ENCODE measurements around the gene MVK. TPM values are rescaled to one million over a fixed set of nuclear protein-coding genes. Genes with fewer than 3 reads are reported as not detected.

The MVK gene
- polyA plus RNA-seq, 1 donor (not counting 4 experiments of a cell fraction or from before 2014, with no cell fraction given) = 26.7 TPM

- Histone ChIP-seq H3K27ac (ENCODE audit: control insufficient read depth, insufficient read depth, low read length) (no peak overlapping the region), H3K9me3 (ENCODE audit: control insufficient read depth, low read depth, low read length) (no peaks in the 10 kb centered on the region), H4K20me1 (ENCODE audit: control insufficient read depth, extremely low read depth, insufficient read depth, low read length) (no peaks in the 10 kb centered on the region), H3K36me3 (ENCODE audit: control insufficient read depth in 2 of 2, extremely low read depth in 1 of 2, insufficient read depth in 2 of 2, low read length in 2 of 2) (no peaks in the 10 kb centered on the region), H3K4me2 (ENCODE audit: control insufficient read depth, extremely low read depth, insufficient read depth, low read depth, low read length) (no peak overlapping the region), H3K9me1 (ENCODE audit: control insufficient read depth, extremely low read depth, insufficient read depth, low read length) (no peaks in the 10 kb centered on the region), H2AFZ (ENCODE audit: control insufficient read depth, low read length) (no peak overlapping the region), H3K4me3 (ENCODE audit: control insufficient read depth in 2 of 3, extremely low read depth in 1 of 3, insufficient read depth in 2 of 3, low read depth in 1 of 3, low read length in 3 of 3) (no peak overlapping the region), H3K9ac (ENCODE audit: control insufficient read depth, extremely low read depth, insufficient read depth, low read length) (no peak overlapping the region), H3K27me3 (ENCODE audit: control insufficient read depth, extremely low read depth, insufficient read depth, low read length) (peaks cover 5% of the 10 kb centered on the region), H3K79me2 (ENCODE audit: control insufficient read depth, insufficient read depth, low read length) (no peaks in the 10 kb centered on the region), H3K4me1 (ENCODE audit: control insufficient read depth, extremely low read depth, insufficient read depth, low read length) (no peaks in the 10 kb centered on the region)
- DNase-seq (ENCODE audit: low read depth, low spot score) (no peak), FAIRE-seq (no peak)
- TF ChIP-seq CTCF (optimal IDR thresholded peaks at IDR 0.05 in 1 of 3, IDR thresholded peaks at IDR 0.05 in 1 of 3, conservative IDR thresholded peaks at IDR 0.05 in 1 of 3; ENCODE audit: extremely low read depth in 1 of 3, insufficient read depth in 2 of 3, low read length in 3 of 3) = no peak
- no peak for TF ChIP-seq EZH2 (IDR thresholded peaks at IDR 0.05; ENCODE audit: low read length)
- dilution Hi-C loops (cut with MboI; ENCODE audit: extremely low pct_ligation_motif_present, low sequenced_read_pairs) = no loop called here
These were observed 30.6 kb downstream of the MVK start for GRCh38 chr12:109604132-109604585.

GRCh38 chr12:109605016-109605415 is 31.4 kb downstream of the MVK start:
- DNase-seq (ENCODE audit: low read depth, low spot score) (no peak), FAIRE-seq (no peak)
- dilution Hi-C loops (cut with MboI; ENCODE audit: extremely low pct_ligation_motif_present, low sequenced_read_pairs) = no loop called here

More at GRCh38 chr12:109605016-109605415, 31.4 kb downstream of the MVK start:
- H3K4me2 ChIP-seq (ENCODE audit: control insufficient read depth, extremely low read depth, insufficient read depth, low read depth, low read length) = no peak overlapping the region
- H4K20me1 ChIP-seq (ENCODE audit: control insufficient read depth, extremely low read depth, insufficient read depth, low read length) = no peaks in the 10 kb centered on the region
- H2AFZ ChIP-seq (ENCODE audit: control insufficient read depth, low read length) = no peak overlapping the region
- H3K9ac ChIP-seq (ENCODE audit: control insufficient read depth, extremely low read depth, insufficient read depth, low read length) = no peak overlapping the region
- H3K27me3 ChIP-seq (ENCODE audit: control insufficient read depth, extremely low read depth, insufficient read depth, low read length) = peaks cover 8% of the 10 kb centered on the region
- no peaks in the 10 kb centered on the region for H3K79me2 ChIP-seq (ENCODE audit: control insufficient read depth, insufficient read depth, low read length)
- no peaks in the 10 kb centered on the region for H3K36me3 ChIP-seq (ENCODE audit: control insufficient read depth in 2 of 2, extremely low read depth in 1 of 2, insufficient read depth in 2 of 2, low read length in 2 of 2)
- TF ChIP-seq EZH2 (IDR thresholded peaks at IDR 0.05; ENCODE audit: low read length) = no peak
- no peak for TF ChIP-seq CTCF (optimal IDR thresholded peaks at IDR 0.05 in 1 of 3, IDR thresholded peaks at IDR 0.05 in 1 of 3, conservative IDR thresholded peaks at IDR 0.05 in 1 of 3; ENCODE audit: extremely low read depth in 1 of 3, insufficient read depth in 2 of 3, low read length in 3 of 3)
- H3K4me3 ChIP-seq (ENCODE audit: control insufficient read depth in 2 of 3, extremely low read depth in 1 of 3, insufficient read depth in 2 of 3, low read depth in 1 of 3, low read length in 3 of 3) = no peak overlapping the region
- H3K9me3 ChIP-seq (ENCODE audit: control insufficient read depth, low read depth, low read length) = no peaks in the 10 kb centered on the region
- no peak overlapping the region for H3K27ac ChIP-seq (ENCODE audit: control insufficient read depth, insufficient read depth, low read length)
- H3K9me1 ChIP-seq (ENCODE audit: control insufficient read depth, extremely low read depth, insufficient read depth, low read length) = no peaks in the 10 kb centered on the region
- no peaks in the 10 kb centered on the region for H3K4me1 ChIP-seq (ENCODE audit: control insufficient read depth, extremely low read depth, insufficient read depth, low read length)
